Measurements from ENCODE around the gene MECR.
"Not testable (repeated sequence)": the region's sequence is repeated elsewhere in the genome, so short reads cannot be mapped to it uniquely, and the experiment has no call there.

The MECR gene

DNA sequence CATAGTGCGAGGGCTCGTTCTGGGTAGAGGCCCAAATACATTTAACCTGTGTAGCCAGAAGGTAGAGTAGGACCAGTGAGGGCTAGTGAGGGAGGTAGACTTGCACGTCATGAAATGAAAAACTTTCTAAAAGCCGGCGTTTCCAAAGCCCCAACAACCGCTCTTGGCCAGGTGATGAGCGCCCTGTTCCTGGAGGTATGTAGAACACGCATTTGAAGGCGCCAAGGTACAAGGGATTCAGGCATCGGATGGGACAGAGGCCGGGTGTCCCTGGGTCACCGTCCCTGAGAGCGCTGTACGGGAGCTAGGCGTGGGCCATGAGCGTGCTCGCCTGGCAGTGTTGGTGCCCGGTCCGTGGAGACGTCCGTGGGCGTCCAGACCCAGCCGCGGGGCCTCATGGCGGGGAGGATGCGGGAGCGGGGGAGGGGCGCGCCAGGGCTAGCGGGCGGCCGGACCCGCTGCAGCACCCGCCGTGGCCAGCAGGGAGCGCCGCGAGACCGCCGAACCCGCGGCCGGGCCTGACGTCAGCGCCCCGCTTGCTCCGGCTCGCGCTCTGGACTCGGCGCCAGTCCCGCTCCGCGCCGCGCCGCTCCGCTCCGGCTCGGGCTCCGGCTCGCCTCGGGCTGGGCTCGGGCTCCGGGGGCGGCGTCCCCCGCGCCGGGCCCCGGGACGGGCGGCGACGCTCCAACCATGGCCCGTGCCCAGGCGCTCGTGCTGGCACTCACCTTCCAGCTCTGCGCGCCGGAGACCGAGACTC, 5.4 kb upstream of the MECR start, which contains the start of gene PTPRU:
PTPRU (plus strand) TSS at position 568 of the 757 bp plus-strand sequence; CDS start at position 691, 123 bp downstream.
- Histone ChIP-seq H3K36me3 (ENCODE audit: insufficient read depth, low read length) (no peaks in the 10 kb centered on the region), H3K4me1 (ENCODE audit: insufficient read depth, low read length) (peaks cover 15% of the 10 kb centered on the region), H3K9me3 (ENCODE audit: control insufficient read depth, insufficient read depth, low read length) (no peaks in the 10 kb centered on the region), H3K9ac (ENCODE audit: low read depth, low read length) (peak within 1 kb of the TSS; percentile 75)

DNA sequence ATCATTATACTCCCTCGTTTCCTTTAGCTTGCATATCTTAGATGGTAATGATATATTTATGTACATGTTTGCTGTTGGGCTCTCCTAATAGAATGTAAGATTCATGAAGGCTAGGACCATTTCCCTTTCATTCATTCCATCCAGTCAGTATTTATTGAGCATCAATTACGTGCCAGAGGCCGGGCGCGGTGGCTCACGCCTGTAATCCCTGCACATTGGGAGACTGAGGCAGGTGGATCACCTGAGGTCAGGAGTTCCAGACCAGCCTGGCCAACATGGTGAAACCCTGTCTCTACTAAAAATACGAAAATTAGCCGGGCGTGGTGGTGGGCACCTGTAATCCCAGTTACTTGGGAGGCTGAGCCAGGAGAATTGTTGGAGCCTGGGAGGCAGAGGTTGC, 4.1 kb upstream of the MECR start:
- peaks cover 12% of the 10 kb centered on the region for H3K4me1 ChIP-seq (ENCODE audit: insufficient read depth, low read length)
- H3K9me3 ChIP-seq (ENCODE audit: control insufficient read depth, insufficient read depth, low read length); H3K36me3 ChIP-seq (ENCODE audit: insufficient read depth, low read length); H3K9ac ChIP-seq (ENCODE audit: low read depth, low read length): not testable (repeated sequence)

DNA sequence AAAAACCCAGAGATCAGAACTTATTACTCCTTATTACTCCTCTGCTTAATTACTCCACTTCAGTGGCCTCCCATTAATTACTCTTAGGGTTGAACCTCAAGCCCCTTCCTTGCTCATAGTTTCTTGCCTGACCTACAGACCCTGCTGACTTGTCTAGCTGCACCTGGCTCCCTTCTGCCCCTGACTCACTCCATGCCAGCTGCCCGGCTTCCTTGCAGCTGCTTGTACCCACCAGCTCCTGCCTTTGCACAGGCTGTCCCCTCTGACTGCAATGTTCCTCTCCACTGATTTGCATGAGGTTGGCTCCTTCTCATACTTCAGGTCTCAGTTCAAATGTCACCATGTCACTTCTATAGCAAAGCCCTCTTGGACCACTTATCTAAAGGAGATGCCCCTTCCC, 3.7 kb upstream of the MECR start:
- Histone ChIP-seq H3K36me3 (ENCODE audit: insufficient read depth, low read length) (no peaks in the 10 kb centered on the region), H3K9ac (ENCODE audit: low read depth, low read length) (no peak overlapping the region), H3K4me1 (ENCODE audit: insufficient read depth, low read length) (peaks cover 8% of the 10 kb centered on the region), H3K9me3 (ENCODE audit: control insufficient read depth, insufficient read depth, low read length) (no peaks in the 10 kb centered on the region)

DNA sequence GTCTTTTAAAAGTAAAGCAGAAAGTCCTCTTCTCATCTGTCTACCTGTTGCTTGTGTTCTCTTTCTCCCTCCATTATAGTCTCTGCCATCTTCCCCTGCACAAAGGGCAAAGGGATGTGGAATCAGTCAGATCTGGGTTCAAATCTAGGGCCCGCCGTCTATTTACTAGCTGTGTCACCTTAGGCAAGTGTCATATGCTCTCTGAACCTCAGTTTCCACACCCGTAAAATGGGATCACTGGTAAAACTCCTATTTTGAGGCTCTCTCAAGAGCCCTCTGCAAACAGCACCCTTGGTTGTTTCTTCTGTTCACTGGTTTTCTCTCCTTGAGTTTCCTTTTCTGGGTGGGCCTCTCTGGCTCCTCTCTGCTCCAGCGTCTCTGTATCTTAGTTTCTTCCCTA, 3.0 kb upstream of the MECR start:
- Histone ChIP-seq H3K9me3 (ENCODE audit: control insufficient read depth, insufficient read depth, low read length) (no peaks in the 10 kb centered on the region), H3K36me3 (ENCODE audit: insufficient read depth, low read length) (no peaks in the 10 kb centered on the region), H3K9ac (ENCODE audit: low read depth, low read length) (no peak overlapping the region), H3K4me1 (ENCODE audit: insufficient read depth, low read length) (peaks cover 1% of the 10 kb centered on the region)

DNA sequence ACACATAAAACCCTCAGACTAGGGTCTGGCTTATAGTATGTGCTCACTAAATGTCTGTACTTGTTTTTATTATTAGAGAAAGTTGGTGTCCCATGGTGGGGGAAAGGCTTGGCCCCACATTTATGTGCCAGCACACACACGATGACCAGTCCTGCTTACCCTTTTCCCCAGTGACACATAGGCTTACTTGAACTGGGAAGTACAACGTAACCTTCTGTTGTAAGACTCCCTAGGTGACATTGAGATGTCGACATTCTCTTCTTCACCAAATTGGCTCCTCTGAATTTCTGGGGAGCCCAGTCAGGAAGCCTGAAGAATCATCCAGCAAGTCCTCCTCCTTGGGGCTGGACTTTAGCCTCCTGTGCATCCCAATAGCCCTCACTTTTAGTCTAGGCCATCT, 1.7 kb upstream of the MECR start:
- no peaks in the 10 kb centered on the region for H3K36me3 ChIP-seq (ENCODE audit: insufficient read depth, low read length)
- no peak overlapping the region for H3K9ac ChIP-seq (ENCODE audit: low read depth, low read length)
- peaks cover 5% of the 10 kb centered on the region; the same call in 1 of the 2 replicates for H3K4me1 ChIP-seq (ENCODE audit: insufficient read depth, low read length)
- H3K9me3 ChIP-seq (ENCODE audit: control insufficient read depth, insufficient read depth, low read length): no peaks in the 10 kb centered on the region

DNA sequence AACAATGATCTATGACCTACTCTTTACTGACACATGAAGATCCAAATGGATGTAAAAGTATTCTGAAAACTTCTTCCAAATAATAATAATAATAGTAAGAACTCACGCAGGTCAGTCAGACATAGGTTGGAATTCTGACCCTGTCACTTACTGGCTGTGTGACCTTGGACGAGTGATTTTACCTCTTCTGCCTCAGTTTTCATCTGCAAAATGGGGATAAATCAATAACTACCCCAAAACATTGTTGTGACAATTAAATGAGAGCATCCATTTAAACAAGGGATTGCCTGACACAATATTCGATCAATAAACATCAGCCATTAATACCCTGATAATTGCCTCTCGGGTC, 556 bp downstream of the MECR start:
- no peaks in the 10 kb centered on the region for H3K9me3 ChIP-seq (ENCODE audit: control insufficient read depth, insufficient read depth, low read length)
- peak overlapping the region; percentile 100 for H3K9ac ChIP-seq (ENCODE audit: low read depth, low read length)
- H3K4me1 ChIP-seq (ENCODE audit: insufficient read depth, low read length): peaks cover 5% of the 10 kb centered on the region; the same call in 1 of the 2 replicates
- no peaks in the 10 kb centered on the region for H3K36me3 ChIP-seq (ENCODE audit: insufficient read depth, low read length)

DNA sequence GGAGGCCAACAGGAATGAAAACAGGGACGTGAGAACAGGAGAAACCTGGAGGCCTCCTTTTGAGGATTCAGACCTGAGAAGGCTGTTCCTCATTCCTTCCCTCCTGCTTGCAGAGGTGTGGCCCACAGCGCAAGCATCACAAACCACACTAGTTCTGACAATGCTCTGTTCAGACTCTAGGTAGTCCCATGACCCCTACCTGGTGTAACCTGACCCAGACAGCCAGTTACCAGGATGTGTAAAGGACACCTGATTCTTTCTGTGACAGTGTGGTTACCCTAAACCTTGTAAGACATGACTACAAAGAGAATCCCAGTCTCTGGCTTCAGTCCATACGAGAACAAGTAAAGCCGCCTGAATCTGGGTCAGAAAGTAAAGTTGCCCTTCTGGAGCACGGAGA, 3.2 kb downstream of the MECR start:
- Histone ChIP-seq H3K4me1 (ENCODE audit: insufficient read depth, low read length) (peaks cover 5% of the 10 kb centered on the region; the same call in 1 of the 2 replicates), H3K36me3 (ENCODE audit: insufficient read depth, low read length) (peaks cover 3% of the 10 kb centered on the region; the same call in 1 of the 2 replicates), H3K9ac (ENCODE audit: low read depth, low read length) (no peak overlapping the region), H3K9me3 (ENCODE audit: control insufficient read depth, insufficient read depth, low read length) (no peaks in the 10 kb centered on the region)

DNA sequence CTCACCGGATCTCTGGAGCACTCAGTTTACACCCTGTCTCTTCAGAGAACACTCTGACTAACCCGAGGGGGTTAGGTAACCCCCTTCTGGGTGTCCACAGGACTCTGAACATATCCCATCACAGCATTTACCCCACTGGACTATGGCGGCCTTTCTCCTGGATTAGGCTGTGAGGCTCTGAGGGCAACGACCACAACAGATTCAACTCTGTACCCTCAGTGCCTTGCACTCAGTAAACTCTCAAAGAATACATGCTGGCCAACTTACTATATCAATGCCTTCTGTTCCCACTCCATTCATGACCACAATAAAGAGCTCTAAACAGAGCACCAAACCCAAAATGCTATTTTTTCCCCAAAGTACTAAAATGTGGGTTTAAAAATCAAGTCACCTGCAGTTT, 5.4 kb downstream of the MECR start:
- Histone ChIP-seq H3K9ac (ENCODE audit: low read depth, low read length) (no peak overlapping the region), H3K4me1 (ENCODE audit: insufficient read depth, low read length) (peaks cover 9% of the 10 kb centered on the region), H3K9me3 (ENCODE audit: control insufficient read depth, insufficient read depth, low read length) (no peaks in the 10 kb centered on the region), H3K36me3 (ENCODE audit: insufficient read depth, low read length) (peaks cover 3% of the 10 kb centered on the region; the same call in 1 of the 2 replicates)

DNA sequence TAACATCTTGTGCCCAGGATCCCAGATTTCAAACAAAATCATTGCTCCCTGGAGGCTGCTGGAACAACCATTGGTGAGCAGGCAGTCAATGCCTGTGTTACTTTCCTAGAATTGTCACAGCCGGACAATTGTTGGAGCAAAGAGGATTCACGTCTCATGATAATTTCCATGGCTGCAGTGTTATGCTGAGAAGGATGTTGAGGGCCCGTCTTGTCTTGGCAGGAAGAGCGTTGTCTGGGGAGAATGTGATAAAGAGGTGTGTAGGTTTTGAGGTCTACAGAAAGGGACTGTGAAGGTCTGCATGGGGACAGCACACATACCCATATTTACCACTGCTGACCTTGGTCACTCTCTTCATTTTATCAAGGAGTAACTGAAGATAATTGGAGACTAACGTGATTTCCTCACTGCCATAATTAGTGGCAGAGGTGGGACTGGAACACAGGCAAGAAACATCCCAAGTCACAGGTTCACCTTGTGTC, 6.3 kb downstream of the MECR start:
- Histone ChIP-seq H3K9ac (ENCODE audit: low read depth, low read length) (no peak overlapping the region), H3K36me3 (ENCODE audit: insufficient read depth, low read length) (peaks cover 3% of the 10 kb centered on the region; the same call in 1 of the 2 replicates), H3K9me3 (ENCODE audit: control insufficient read depth, insufficient read depth, low read length) (no peaks in the 10 kb centered on the region), H3K4me1 (ENCODE audit: insufficient read depth, low read length) (peaks cover 9% of the 10 kb centered on the region)

DNA sequence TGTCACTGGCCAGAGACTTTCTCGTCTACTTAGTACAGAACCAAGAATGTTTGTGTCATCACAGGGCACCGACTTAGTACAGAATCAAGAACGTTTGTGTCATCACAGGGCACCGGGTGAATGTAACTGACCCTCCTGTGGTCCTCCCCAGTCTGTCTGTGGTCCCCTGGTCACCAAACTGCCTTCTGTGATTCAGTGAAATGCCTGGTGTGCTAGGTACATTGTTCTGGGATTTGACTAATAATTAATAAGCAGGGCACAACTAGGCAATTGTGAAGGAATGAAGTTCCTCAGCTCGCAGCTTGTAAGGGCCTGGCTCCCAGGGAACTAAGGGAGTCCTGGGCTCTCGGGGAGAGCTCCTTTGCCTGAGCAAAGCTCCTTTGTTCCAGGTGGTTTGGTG, 7.2 kb downstream of the MECR start:
- H3K36me3 ChIP-seq (ENCODE audit: insufficient read depth, low read length): peaks cover 3% of the 10 kb centered on the region; the same call in 1 of the 2 replicates
- H3K4me1 ChIP-seq (ENCODE audit: insufficient read depth, low read length): peaks cover 9% of the 10 kb centered on the region
- no peaks in the 10 kb centered on the region for H3K9me3 ChIP-seq (ENCODE audit: control insufficient read depth, insufficient read depth, low read length)
- H3K9ac ChIP-seq (ENCODE audit: low read depth, low read length): no peak overlapping the region

DNA sequence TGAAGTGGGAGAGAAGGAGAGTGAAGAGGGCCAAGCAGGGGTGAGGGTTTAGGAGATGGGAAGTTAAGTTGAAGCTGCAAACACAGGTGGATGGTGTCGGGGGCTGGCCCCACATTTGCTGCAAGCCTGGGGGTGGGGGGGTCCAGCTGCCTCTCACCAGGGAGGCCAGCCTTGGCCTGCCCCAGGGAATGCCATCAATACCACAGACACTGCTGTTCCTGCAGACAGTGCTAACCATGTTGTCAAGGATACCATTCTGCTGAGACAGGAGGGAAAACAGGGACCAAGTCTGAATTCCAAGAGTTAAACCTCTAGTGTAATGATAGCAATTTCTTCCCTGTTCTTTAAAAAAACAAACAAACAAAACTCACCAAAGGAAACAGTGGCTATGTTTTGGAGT, 8.0 kb downstream of the MECR start:
- peaks cover 3% of the 10 kb centered on the region; the same call in 1 of the 2 replicates for H3K36me3 ChIP-seq (ENCODE audit: insufficient read depth, low read length)

DNA sequence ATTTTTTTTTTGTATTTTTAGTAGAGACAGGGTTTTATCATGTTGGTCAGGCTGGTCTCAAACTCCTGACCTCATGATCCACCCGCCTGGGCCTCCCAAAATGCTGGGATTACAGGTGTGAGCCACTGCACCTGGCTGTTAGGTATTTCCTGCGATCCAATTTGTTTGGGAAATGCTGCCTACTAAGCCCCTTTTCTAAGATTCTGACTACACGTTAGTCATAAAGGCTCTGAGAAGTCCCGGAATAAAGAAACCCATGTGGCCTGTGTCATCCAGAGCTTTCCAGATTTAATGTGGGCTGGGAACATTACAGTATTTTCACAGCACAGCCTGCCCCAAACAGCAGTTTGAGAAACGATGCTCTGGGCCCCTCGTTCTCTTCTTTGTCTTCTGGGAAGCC, 8.5 kb downstream of the MECR start:
- H3K9ac ChIP-seq (ENCODE audit: low read depth, low read length); H3K9me3 ChIP-seq (ENCODE audit: control insufficient read depth, insufficient read depth, low read length); H3K36me3 ChIP-seq (ENCODE audit: insufficient read depth, low read length); H3K4me1 ChIP-seq (ENCODE audit: insufficient read depth, low read length): not testable (repeated sequence)

More for the DNA sequence above, 8.0 kb downstream of the MECR start:
- H3K9me3 ChIP-seq (ENCODE audit: control insufficient read depth, insufficient read depth, low read length): no peaks in the 10 kb centered on the region
- H3K9ac ChIP-seq (ENCODE audit: low read depth, low read length): no peak overlapping the region
- peaks cover 7% of the 10 kb centered on the region for H3K4me1 ChIP-seq (ENCODE audit: insufficient read depth, low read length)

DNA sequence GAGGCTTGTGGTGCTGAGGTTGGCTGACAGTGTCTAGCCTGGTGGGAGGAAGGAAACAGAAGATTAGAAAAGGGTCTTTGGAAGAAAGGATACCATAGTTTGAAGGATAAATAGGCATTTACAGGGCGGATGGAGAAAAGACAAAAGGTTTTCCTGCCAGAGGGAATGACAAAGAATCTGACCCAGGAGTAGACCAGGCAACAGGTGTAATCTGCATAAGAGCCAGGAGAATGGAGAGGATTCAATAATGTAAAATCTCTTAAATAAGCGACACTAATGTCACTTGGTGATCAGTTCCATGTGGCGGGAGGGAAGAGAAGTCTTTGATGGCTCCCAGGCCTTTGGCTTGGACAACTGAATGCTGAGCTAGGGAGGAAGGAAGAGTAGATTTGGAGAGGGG, 9.4 kb downstream of the MECR start:
- Histone ChIP-seq H3K36me3 (ENCODE audit: insufficient read depth, low read length) (peaks cover 6% of the 10 kb centered on the region), H3K9ac (ENCODE audit: low read depth, low read length) (no peak overlapping the region), H3K9me3 (ENCODE audit: control insufficient read depth, insufficient read depth, low read length) (no peaks in the 10 kb centered on the region), H3K4me1 (ENCODE audit: insufficient read depth, low read length) (peaks cover 4% of the 10 kb centered on the region; the same call in 1 of the 2 replicates)

DNA sequence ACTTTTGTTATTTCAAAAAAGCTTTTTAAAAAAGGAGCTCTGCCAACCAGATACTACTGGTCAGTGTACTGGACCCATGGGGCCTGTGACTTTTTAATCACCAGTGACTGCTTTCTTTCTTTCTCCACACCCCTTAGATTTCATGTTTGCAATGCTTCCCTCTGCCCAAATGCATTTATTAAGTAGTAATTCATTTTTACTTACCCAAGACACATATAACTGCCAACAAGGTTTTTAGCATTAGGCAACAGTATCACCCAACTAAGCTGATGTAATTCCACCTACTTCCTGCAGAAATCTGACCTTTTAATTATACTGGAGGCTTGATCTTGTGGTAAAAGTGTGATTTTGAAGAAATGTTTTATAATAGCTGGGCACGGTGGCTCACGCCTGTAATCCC, 12.5 kb downstream of the MECR start:
- Histone ChIP-seq H3K9ac (ENCODE audit: low read depth, low read length) (no peak overlapping the region), H3K36me3 (ENCODE audit: insufficient read depth, low read length) (peaks cover 9% of the 10 kb centered on the region; the same call in 1 of the 2 replicates), H3K9me3 (ENCODE audit: control insufficient read depth, insufficient read depth, low read length) (no peaks in the 10 kb centered on the region), H3K4me1 (ENCODE audit: insufficient read depth, low read length) (peaks cover 4% of the 10 kb centered on the region; the same call in 1 of the 2 replicates)

DNA sequence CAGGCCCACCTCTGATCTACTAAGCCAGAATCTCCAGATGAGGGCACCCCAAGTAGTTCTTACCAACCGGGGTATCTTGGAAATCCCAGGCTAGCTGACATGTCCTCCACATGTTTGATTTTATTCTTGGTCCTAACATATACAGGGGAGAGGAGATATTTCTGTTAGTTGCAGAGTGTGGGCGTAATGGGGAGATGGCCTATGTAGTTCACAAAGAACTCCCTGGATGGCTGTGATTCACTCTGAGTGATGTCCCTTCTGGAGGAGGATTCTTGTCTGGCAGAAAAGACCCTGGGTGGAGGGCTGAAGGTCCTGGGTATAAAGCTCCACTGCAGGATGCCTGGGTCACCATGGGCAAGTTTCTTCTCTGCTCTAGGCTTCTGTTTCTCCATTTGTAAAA, 13.1 kb downstream of the MECR start:
- no peaks in the 10 kb centered on the region for H3K9me3 ChIP-seq (ENCODE audit: control insufficient read depth, insufficient read depth, low read length)
- peaks cover 13% of the 10 kb centered on the region; the same call in 1 of the 2 replicates for H3K36me3 ChIP-seq (ENCODE audit: insufficient read depth, low read length)
- H3K4me1 ChIP-seq (ENCODE audit: insufficient read depth, low read length): peaks cover 4% of the 10 kb centered on the region; the same call in 1 of the 2 replicates
- H3K9ac ChIP-seq (ENCODE audit: low read depth, low read length): no peak overlapping the region
